ENCODE results near the gene RIMS3.

RIMS3 gene

DNA sequence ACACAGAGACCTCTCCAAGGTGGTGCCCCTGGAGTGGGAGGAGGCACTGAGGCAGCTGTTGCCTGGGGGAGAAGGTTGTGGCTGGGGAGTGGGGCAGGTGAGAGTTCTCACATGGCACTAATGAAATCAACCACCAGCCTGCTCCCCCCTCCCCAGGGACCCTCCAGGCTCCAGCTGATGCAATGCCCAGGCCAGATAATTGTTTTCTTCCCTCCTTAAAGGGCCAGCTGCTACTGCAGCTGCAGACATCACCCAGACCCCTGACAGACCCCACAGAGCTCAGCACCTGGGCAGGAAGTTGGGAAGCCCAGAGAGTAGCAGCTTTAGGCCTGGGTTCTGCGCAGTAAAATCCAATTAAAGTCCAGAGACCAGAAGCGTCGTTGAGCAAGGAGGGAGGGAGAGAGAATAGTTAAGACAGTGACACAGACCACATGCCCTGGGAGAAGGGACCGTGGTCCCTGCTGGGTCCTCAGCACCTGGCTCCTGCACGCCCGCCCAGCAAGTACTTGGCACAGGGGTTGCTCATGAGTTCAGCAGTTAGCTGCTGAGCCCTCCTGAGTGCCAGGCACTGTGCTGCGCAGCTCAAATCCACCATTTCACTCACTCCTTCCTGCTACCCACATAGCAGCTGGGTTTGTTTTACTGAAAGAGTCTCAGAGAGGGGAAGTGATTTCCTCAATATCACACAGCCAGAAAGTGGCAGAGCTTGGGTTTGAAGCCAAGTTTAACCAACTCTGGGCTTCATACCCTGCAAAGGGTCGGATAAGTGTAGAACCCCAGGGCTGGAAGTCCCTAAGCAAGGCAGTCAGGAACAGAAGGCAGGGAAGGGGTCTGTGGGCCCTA is 1.9 kb downstream of the RIMS3 start:
- no peak overlapping the region for H3K4me3 ChIP-seq (ENCODE audit: low read depth, low read length)

DNA sequence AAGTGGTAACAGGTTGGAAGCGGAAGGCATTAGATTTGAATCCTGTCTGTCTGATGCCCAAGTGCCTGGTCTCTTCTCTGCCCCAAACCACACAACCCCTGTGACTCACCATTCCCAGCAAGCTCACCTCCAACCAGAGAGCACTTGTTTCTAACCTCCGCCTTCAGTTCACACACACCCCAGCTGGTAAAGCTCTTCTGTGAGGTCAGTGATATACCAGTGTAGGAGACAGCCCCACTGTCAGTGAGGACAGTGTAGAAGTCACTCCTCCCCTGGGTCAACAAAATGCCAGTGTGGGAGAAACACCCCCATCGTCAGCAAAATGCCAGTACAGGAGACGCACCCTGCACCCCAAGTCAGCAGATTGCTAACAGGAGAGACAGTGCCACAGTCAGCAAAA is 2.6 kb downstream of the RIMS3 start:
- H3K4me3 ChIP-seq (ENCODE audit: low read depth, low read length) = no peak overlapping the region
- TF ChIP-seq MYC (IDR thresholded peaks at IDR 0.05; ENCODE audit: low read depth, low read length) (no peak), POLR2A (IDR thresholded peaks at IDR 0.05; ENCODE audit: extremely low read depth, insufficient read length) (no peak)
- TF ChIP-seq, protein P1, sequence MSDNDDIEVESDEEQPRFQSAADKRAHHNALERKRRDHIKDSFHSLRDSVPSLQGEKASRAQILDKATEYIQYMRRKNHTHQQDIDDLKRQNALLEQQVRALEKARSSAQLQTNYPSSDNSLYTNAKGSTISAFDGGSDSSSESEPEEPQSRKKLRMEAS (IDR thresholded peaks at IDR 0.05; ENCODE audit: low read depth, low read length) = no peak
- TF ChIP-seq, protein P2, sequence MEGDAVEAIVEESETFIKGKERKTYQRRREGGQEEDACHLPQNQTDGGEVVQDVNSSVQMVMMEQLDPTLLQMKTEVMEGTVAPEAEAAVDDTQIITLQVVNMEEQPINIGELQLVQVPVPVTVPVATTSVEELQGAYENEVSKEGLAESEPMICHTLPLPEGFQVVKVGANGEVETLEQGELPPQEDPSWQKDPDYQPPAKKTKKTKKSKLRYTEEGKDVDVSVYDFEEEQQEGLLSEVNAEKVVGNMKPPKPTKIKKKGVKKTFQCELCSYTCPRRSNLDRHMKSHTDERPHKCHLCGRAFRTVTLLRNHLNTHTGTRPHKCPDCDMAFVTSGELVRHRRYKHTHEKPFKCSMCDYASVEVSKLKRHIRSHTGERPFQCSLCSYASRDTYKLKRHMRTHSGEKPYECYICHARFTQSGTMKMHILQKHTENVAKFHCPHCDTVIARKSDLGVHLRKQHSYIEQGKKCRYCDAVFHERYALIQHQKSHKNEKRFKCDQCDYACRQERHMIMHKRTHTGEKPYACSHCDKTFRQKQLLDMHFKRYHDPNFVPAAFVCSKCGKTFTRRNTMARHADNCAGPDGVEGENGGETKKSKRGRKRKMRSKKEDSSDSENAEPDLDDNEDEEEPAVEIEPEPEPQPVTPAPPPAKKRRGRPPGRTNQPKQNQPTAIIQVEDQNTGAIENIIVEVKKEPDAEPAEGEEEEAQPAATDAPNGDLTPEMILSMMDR (IDR thresholded peaks at IDR 0.05; ENCODE audit: low read depth, low read length) = no peak
- peak; percentile 72 for DNase-seq (ENCODE audit: low read depth)

More for the DNA sequence above, 1.9 kb downstream of the RIMS3 start:
- DNase-seq (ENCODE audit: low read depth) = peak; percentile 74
- TF ChIP-seq POLR2A (IDR thresholded peaks at IDR 0.05; ENCODE audit: extremely low read depth, insufficient read length) (no peak), MYC (IDR thresholded peaks at IDR 0.05; ENCODE audit: low read depth, low read length) (peak; percentile 54; the same call in 1 of the 2 replicates)

DNA sequence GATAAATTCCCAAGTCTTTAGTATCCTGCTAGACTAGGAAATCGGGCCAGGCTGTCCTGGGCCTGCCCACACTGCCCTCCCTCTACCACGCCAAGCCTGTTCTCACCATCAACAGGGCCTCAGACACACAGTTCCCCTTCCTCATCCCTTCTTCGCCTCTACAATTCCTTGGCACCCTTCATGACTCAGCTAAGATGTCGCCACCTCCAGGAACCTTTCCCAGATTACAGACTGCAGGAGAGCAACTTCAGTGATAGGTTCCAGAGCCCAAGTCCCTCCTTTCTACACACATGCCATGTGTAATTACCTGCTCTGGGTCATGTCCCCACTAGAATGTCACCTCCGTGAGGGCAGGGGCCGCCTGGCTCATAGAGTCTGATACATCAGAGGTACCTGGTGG is 3.3 kb downstream of the RIMS3 start:
- TF ChIP-seq MYC (IDR thresholded peaks at IDR 0.05; ENCODE audit: low read depth, low read length) (no peak), POLR2A (IDR thresholded peaks at IDR 0.05; ENCODE audit: extremely low read depth, insufficient read length) (no peak)
- TF ChIP-seq, protein P1 (IDR thresholded peaks at IDR 0.05; ENCODE audit: low read depth, low read length) = no peak
- TF ChIP-seq, protein P2 (IDR thresholded peaks at IDR 0.05; ENCODE audit: low read depth, low read length) = no peak
- no peak overlapping the region for H3K4me3 ChIP-seq (ENCODE audit: low read depth, low read length)
- no peak for DNase-seq (ENCODE audit: low read depth)

DNA sequence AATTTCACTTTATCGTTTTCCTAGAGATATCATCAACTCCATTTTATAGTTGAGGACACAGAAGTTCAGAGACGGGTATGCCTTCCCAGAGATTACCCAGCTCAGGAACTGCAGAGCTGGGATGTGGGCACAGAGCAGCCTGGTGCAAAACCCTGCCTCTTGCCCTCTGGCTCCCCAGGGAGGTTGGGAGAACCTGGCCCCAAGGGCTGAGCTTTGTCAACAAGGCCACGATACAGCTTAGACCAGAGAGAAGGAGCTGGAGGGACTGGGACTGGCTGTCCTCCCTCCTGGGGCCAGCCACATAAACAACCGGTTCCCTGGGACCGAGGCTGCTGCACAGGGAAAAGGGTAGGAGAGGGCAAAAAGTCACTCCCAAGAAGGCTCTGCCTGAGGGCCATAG is 3.8 kb downstream of the RIMS3 start:
- DNase-seq (ENCODE audit: low read depth) = no peak
- no peak overlapping the region for H3K4me3 ChIP-seq (ENCODE audit: low read depth, low read length)
- TF ChIP-seq, protein P1 (IDR thresholded peaks at IDR 0.05; ENCODE audit: low read depth, low read length) = no peak
- TF ChIP-seq, protein P2 (IDR thresholded peaks at IDR 0.05; ENCODE audit: low read depth, low read length) = no peak
- TF ChIP-seq MYC (IDR thresholded peaks at IDR 0.05; ENCODE audit: low read depth, low read length) (no peak), POLR2A (IDR thresholded peaks at IDR 0.05; ENCODE audit: extremely low read depth, insufficient read length) (no peak)

DNA sequence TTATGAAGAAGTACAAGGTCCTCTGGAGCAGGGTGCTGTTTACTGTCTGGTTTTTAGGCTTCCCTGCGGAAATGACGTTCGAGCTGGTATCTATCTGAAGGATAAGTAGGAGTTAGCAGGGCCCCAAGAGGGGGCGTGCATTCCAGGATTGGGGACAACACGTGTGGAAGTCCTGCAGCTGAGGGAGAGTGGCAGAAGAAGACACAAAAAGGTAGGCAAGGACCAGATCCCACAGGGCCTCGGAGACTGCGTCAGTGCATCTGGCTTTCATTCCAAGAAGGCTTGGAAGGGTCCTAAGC is 5.9 kb downstream of the RIMS3 start:
- TF ChIP-seq, protein P2 (IDR thresholded peaks at IDR 0.05; ENCODE audit: low read depth, low read length) = no peak
- no peak for TF ChIP-seq MYC (IDR thresholded peaks at IDR 0.05; ENCODE audit: low read depth, low read length)
- TF ChIP-seq, protein P1 (IDR thresholded peaks at IDR 0.05; ENCODE audit: low read depth, low read length) = no peak
- no peak for TF ChIP-seq POLR2A (IDR thresholded peaks at IDR 0.05; ENCODE audit: extremely low read depth, insufficient read length)
- H3K4me3 ChIP-seq (ENCODE audit: low read depth, low read length) = no peak overlapping the region
- no peak for DNase-seq (ENCODE audit: low read depth)

DNA sequence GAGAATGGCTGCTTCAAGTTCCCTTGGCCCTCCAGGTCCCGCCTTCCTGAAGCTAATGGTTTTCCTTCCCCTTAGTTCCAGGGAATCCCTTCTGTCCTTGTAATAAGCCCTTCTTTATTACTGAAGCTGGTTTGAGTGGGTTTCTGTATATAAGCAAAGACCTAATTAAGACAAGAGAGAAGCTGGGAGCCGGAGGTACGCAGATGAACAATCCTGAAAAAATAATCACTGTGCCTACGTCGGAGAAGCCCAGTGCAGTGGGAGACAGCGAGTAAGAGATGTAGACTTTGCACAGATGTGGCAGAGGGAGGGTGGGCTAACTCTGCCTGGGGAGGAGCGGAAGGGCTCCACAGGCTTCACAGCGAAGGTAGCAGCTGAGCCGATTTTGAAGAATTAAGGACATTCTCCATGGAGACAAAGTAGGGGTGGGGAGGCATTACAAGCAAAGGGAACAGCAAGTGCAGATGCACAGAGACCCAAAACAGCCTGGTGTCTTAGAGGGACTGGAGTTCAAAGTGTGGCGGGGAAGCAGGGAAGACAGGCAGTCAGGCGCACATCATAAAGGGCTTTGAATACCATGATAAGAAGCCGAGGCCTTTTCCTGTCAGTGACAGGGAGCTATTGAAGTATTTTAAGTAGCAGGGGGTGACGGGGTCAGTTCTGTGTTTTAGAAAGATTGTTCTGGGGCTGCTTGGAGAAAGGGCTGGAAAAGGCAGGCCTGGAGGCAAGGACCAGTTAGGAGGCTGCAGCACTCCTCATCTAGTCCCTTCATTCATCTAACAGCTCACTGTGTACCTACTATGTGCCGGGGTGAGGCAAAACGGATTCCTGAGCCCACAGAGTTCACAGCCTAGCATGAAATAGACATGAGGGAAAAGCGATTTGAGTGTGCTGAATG is 6.5 kb downstream of the RIMS3 start:
- DNase-seq (ENCODE audit: low read depth) = no peak
- no peak overlapping the region for H3K4me3 ChIP-seq (ENCODE audit: low read depth, low read length)
- TF ChIP-seq POLR2A (IDR thresholded peaks at IDR 0.05; ENCODE audit: extremely low read depth, insufficient read length) (no peak), MYC (IDR thresholded peaks at IDR 0.05; ENCODE audit: low read depth, low read length) (no peak)
- TF ChIP-seq, protein P1 (IDR thresholded peaks at IDR 0.05; ENCODE audit: low read depth, low read length) = no peak
- TF ChIP-seq, protein P2 (IDR thresholded peaks at IDR 0.05; ENCODE audit: low read depth, low read length) = no peak

Measured in NB4 (cell line).